NCI-H2029 treated with DMSO at 0.1 percent for 48 hours (cell line): Measurements from ENCODE around the gene DRAM2.
"Not testable (repeated sequence)": the region's sequence is repeated elsewhere in the genome, so short reads cannot be mapped to it uniquely, and the experiment has no call there.

Experiments
- DNase-seq: peaks from one replicate; lab custom pipeline; 2025; lab: John Stamatoyannopoulos, UW

The DRAM2 gene

DNA sequence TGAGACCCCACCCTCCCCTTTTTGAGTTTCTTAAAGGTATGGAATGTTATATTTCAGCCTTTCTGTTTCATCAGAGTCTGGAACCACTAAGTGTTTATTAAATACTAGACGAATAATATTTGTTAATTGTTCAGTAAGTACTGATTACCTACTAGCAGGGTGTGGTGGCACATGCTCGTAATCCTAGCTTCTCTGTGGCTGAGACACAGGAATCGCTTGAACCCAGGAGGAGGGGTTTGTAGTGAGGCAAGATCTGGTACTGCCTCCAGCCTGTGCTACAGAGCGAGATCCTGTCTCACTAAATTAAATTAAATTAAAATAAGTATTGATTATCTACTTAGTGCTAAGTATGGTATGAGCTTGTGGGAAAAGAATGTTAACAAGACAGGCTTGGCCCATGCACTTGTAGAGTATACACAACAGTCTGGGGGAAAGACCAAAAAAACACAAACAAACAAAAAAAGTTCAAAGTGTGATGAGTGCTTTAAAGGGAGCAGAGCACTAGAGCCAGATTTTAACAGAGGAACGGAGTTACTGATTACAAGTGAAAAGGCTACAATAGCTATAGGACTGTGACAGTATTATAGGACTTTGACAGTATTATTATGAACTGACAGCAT, 2.6 kb upstream of the DRAM2 start:
- DNase-seq: no peak

DNA sequence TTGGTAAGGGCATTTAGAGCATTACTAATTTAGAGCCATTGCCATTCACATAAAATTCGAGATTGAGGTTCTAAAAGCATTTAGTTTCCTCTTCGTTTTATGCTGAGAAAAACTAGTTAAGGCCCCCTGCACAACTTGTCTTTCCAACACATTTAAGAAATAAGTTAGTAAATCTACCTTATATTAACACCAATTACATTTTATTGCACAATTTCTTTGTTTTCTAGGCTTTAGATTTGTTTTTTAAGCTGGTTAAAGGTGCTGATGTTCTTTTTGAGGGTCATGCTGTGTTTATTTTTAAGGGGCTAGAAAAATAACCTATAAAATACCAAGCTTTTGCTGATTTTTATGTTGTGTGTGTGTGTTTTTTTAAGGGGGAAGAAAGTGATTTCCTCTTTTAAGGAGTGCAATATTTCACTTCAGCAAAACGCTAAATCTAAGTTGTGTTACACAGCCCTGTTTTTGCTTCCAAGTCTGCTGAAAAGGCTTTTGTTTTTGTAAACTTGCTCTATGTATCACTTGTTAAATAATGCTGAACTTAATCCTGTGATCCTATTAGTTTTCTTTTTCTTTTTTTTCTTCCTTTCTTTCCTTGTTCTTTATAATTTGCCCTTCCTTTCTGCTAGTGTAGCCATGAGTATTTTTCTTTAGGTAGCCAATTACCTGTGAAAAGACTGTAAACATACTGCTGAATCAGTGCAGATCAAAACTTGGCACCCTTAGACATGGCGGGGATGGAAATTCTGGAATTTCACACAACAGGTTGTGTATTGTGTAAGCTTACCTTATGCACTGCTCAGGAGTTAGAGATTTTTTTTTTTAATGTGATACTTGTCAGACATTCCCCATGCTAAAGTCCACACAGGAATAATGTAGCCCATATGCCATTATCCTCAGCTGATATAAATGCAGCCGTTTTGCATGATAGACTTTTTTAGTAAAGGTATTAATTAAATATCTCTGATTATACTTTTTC, 1.6 kb upstream of the DRAM2 start:
- no peak for DNase-seq

DNA sequence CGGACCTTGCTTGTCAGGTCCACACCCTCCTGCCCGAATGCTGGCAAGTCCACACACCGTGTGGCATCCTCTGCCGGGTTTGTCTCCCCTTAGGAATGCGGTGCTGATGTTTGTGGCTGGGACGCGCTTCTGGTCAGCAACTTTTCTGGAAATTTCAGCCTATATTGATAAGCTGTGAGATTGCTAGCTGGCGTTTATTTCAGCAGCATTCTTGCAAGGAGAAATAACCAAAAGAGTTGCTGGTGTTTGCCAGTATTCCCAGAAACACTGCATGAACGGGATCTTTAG, 731 bp upstream of the DRAM2 start:
- no peak for DNase-seq

DNA sequence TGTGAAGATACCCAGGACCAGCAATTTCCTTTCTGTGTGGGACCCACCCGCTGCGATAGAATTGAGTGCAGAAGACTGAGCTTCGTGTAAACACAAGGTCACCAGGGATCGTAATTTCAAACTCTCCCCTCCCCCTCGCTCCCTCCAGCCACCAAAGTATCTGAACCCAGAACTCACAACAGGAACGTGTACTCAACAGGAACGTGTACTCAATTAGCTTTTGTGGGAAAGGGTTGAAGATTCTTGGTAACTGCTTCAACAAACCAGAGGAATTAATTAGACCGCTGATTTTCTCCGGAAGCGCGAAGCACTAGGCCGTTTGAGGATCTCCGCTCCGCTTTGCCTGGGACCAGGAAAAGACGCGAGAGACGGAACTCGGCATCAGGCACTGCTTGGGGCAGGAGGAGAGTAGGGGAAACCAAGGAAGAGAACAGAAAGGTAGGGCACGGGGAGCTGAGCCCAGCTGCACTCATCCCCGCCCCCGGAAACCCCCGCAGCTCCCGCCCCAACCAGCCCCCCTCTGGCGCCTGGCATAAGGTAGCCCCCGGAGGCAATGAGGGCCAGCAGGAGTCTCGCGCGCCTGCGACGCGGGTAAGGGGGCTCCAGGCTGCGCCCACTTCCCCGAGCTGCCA, 453 bp downstream of the DRAM2 start:
- DNase-seq: peak; percentile 44

DNA sequence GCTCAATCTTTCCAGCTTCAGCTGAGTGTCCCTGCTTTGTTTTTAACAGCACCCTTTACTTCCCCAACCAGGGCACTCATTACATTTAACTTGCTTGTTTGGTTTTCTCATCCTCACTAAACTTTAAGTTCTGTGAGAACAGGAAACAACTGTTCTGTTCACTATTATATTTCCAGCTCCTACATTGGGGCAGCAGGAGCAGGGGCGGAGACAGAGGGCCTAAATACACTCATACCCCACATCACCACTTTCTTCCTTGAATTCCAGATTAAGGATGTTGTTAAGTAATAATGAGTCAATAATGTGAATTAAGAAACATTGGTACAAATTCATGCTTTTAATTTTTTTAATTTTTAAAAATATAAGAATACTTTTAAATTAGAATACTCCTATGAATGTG, 6.0 kb downstream of the DRAM2 start:
- DNase-seq: no peak

DNA sequence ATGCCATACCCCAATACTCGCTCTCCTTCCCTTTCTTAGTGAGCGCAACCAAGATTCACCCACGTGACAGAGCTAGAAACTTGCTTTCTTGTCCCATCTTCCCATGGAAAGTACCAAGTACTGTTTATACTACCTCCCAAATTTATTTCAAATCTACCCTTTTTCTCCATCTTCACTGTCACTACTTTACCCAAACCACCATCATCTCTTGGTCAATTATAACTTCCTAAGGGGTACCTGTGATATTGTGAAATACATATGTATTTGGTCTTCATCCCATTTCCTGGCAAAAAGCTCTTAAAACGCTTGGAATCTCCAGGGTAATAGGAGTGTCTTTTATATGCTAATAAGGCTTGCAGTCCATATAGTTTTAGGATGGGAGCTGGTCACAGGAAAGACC, 8.2 kb downstream of the DRAM2 start:
- DNase-seq: no peak

DNA sequence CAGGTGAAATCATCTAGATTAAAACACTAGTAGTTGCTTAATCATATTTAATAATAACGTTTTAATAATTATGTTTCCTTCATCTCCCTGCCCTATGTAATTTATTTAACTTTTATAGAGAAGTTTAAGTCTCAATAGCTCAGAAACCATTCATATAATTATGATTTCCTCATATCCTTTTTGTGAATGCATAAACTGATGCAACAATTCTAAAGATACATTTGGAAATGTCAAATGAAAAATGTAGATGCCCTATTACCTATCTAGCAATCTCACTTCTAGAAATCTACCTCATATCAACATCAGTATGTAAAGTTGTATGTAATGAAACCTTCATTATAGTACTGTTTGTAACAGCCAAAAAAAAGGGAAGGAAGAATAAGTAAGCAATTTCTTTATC, 10.5 kb downstream of the DRAM2 start:
- no peak for DNase-seq

DNA sequence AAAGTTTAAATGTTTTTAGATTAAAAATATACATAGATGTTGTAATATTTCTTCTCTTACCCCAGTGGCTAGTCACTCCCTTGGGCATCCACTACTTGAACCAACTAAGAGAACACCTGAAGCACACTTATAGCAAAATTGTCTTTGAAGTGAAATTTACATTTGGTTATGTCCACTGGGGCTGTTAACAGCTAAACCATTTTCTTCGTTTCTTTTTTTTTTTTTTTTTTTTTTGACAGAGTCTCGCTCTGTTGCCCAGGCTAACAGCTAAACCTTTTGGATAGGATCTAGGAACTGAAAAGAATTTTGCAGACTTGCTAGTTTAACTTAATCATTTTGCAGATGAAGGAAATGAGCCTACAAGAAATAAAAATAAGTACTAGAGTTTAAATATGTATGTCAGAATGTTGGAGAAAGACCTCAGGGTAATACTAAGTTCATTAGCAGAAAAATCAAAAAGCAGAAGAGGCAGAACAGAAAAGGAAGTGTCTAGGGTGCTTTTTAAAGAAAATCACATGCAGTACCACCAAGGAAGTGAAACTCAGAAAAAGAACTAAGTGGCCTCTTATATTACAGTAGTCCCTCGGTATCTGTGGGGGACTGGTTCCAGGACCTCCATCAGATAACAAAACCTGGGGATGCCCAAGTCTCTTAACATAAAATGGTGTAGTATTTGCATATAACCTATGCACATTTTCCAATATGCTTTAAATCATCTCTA, 11.8 kb downstream of the DRAM2 start:
- DNase-seq: no peak

DNA sequence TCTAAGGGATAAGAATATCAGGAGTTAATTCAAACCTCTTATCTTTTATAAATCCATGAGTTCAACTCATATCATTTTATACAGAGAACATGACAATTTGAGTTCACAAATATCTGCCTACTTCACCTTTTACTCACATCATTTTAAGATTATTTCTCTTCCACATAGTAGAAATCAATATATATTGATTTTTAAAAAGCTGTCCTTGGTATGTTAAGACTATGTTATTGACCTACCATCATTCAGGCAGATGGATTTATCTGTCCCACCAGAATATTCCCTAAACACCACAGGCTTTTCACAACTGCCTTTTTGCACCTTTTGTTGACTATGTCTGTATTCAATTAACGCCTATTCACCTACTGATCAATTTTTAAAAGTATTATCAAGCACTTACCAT, 13.5 kb downstream of the DRAM2 start:
- no peak for DNase-seq

DNA sequence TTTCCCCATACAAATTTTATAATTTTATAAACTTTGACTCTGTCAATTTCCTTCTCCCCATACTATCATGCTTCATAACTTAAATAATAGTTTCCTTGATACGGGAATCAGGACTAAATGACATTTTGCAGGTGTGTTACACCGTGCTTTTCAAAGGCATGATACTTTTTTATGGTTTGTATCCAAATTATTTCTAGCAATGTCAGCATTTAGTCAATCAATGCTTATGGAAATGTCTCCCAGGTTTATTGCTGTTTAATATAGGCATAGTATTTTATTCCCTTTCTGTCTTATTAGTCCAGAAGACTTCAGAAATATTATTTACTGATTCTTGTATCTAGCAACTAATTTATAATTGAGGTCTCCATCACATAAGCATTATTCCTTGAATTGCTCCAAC, 23.4 kb downstream of the DRAM2 start:
- DNase-seq: no peak

DNA sequence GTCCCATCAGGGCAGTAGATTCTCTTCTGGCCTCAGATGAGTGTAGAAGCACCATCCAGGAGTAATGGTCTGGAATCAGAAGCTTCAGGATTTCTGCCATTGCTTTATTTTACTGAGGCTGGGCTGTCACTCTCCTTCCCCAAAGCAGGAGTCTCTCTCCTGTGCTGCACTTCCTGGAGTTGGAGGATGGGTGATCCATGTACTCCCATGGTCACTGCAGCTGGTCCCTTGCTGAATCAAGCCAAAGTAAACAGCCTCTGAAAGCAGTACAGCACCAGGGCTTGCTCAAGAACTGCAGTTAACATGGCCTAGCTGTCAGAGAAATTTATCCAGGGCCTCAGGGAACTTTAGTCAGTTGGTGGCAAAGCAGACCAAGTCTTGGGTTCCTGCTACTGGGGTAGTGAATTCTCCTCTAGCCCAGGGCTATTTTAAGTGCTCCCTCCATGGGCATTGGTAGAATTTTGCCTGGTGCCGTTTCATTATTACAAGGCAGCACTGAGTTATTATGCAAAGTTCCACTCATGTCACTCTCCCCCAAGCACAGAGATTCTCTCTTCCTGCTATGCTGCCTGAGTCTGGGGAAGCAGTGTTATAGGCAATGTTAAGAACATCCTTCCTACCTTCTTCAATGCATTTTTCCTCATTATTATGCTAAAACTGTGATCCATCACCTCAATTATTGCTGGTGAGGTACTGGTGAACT, 29.5 kb downstream of the DRAM2 start:
- peak; percentile 22 for DNase-seq

DNA sequence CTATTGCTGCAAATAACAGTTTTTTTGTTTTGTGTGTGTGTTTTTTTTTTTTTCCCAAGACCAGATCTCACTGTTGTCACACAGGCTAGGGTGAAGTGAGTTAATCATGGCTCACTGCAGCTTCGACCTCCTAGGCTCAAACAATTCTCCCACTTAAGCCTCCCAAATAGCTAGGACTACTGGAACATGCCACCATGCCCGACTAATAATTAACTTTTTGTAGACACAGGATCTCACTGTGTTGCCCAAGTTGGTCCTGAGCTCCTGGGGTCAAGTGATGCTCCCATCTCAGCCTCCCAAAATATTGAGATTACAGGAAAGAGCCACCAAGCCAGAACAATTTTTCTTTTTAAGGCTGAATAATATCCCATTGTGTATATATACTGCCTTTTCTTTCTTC, 34.9 kb downstream of the DRAM2 start:
- no peak for DNase-seq

DNA sequence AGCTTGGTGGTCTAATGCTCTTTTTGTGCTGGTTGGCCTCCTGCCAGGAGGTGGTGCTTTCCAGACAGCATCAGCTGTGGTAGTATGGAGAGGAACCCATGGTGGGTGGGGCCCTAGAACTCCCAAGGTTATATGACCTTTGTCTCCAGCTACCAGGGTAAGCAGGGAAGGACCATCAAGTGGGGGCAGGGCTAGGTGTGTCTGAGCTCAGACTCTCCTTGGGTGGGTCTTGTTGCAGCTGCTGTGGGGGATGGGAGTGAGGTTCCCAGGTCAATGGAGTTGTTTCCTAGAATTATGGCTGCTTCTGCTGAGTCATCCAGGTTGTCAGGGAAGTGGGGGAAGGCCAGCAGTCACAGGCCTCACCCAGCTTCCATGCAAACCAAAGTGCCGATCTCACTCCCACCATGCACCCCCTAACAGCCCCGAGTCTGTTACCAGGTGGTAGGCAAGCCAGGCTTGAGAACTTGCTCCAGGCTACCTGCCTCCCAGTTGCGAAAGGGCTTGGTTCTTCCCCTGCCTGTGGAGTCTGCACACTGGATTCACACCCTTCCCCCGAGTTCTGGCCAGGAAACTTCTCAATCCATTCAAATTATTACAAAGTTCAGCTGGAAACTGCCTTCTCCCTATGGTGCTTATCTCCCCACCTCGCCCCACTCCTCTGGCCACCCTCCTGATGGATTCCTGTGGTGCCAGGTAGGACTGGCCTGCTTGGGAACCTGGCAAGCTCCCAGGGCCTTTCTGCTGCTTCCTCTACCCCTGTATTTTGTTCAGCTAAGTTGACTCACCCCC, 37.8 kb downstream of the DRAM2 start:
- DNase-seq: no peak

DNA sequence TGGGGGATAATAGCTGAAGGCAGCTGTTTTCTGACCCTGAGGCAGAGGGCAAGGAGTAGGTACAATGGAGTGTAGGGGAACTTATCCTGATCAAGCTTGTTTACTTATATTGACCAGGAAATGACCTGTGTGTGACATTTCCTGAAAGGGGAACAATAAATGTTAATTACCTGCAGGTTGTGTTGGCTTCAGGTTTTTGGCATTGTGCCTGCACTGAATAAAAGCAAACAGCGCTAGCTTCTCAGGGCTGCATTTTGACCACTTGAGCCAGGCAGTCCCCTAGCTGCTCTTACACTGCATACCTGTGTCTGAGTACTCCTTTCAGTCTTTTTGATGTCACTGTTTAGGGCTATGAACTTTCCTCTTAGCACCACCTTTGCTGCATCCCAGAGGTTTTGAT, 40.6 kb downstream of the DRAM2 start:
- DNase-seq: no peak

DNA sequence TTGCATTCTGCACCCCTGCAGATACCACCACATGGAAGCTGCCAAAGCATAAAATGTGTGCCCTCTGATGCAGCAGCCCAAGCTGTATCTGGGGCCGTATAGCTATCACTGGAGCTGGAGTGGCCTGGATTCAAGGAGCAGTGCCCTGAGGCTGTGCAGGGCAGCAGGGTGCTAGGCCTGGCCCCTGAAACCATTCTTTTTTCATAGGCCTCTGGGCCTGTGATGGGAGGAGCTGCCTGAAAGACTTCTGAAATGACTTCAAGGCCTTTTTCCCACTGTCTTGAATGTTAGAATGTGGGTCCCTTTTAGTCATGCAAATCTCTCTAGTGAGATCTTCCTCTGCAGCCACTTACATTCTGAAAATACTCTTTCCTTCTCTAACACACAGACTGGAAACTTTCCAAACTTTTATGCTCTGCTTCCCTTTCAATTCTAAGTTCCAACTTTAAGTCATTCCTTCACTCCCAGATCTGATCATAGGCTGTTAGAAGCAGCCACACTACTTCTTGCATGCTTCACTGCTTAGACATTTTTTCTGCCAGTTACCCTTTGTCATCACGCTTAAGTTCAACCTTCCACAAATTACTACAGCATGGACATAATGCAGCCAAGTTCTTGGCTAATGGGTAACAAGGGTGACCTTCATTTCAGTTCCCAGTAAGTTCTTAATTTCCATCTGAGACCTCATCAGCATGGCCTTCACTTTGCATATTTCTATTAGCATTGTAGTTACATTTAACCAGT, 42.4 kb downstream of the DRAM2 start:
- no peak for DNase-seq

DNA sequence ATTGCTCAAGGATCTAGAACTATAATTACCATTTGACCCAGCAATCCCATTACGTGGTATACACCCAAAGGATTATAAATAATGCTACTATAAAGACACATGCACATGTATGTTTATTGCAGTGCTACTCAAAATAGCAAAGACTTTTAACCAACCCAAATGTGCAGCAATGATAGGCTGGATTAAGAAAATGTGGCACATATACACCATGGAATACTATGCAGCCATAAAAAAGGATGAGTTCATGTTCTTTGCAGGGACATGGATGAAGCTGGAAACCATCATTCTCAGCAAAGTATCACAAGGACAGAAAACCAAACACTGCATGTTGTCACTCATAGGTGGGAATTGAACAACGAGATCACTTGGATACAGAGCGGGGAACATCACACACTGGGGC, 44.5 kb downstream of the DRAM2 start:
- not testable (repeated sequence) for DNase-seq

DNA sequence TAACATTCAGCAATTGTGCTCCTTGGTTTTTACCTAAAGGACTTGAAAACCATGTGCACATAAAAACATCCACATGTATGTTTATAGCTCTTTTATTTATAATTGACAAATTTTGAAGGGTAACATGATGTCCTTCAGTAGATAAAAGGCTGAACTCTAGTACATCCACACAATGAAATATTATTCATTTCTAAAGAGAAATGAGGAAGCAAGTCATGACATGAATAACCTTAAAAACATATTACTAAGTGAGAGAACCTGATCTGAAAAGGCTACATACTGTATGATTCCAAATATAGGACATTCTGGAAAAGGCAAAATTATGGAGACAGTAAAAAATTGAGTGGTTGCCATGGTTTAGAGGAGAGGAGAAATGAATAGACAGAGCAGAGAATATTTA, 50.3 kb downstream of the DRAM2 start:
- no peak for DNase-seq

DNA sequence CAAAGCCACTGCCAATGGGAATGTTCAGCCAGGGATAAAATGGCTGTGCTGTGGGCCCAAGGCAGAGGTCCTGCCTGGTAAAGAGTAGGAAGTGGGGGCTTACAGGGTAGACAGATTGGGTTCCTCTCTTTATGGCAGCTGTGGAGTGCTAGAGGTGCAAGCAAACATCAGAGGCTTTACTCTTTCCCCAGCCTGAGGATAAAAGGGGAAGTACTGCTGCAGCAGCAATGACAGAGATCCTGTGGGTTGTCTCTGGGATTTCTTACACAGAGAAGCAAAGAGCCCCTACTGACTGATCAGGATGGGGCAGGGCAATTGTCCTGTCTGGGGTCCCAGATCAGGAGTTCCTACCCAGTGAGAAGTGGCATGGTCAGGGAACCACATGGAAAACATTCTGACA, 54.2 kb downstream of the DRAM2 start:
- no peak for DNase-seq

DNA sequence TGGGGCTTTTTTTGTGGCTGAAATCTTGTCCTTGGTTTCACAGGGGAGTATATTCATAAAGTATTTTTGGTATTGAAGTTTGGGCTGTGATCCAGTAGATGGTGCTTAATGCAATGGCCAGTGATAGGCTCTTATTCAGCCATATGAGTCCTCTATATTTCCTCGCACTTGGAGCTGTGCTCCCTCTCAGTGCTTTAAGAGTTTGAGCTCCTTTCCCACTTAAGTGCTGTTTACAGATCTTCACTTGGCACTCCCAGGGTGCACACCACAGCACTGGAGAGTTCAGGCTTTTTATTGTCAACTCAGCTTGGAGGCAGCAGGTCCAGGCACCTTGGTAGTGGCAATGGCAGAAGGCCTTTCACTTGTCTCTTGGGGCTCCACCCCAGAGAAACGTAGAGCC, 54.9 kb downstream of the DRAM2 start:
- DNase-seq: no peak

DNA sequence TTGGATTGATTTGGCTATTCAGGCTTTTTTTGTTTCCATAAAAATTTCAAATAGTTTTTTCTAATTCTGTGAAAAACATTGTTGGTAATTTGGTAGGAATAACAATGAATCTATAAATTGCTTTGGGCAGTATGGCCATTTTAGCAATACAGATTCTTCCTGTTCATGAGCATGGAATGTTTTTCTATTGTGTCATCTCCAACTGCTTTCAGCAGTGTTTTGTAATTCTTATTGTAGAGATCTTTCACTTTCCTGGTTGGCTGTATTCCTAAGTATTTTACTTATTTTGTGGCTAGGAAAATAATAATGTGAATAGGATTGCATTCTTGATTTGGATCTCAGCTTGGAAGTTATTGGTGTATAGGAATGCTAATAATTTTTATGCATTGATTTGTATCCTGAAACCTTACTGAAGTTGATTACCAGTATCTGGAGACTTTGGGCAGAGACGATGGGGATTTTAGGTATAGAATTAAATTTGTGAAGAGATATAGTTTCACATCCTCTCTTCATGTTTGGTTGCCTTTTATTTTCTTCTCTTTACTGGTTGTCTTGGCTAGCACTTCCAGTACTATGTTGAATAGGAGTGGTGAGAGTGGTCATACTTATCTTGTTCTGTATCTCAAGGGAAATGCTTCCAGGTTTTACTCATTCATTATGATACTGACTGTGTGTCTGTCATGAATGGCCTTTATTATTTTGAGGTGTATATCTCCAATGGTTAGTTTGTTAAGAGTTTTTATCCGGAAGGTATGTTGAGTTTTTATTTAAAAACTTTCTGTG, 57.3 kb downstream of the DRAM2 start:
- DNase-seq: no peak
